MV-4-11 (cell line): ENCODE results near the gene ARPIN.
"Not testable (repeated sequence)": the region's sequence is repeated elsewhere in the genome, so short reads cannot be mapped to it uniquely, and the experiment has no call there.

ENCODE experiments used
- DNase-seq: peaks from one replicate; lab custom pipeline; 2025; lab: John Stamatoyannopoulos, UW

ARPIN gene

GRCh38 chr15:89912674-89913396 is at the start of gene ARPIN:
Gene ARPIN (minus strand): TSS chr15:89912952. CDS start chr15:89912835, 117 bp downstream.
- DNase-seq = no peak

- no peak for DNase-seq
Observed at GRCh38 chr15:89958107-89958805, 45.5 kb upstream of the ARPIN start.

GRCh38 chr15:89955449-89955998 is 42.8 kb upstream of the ARPIN start:
- DNase-seq = not testable (repeated sequence)

- DNase-seq = no peak
Observed at GRCh38 chr15:89954541-89954940, 41.8 kb upstream of the ARPIN start.

GRCh38 chr15:89948796-89949195 is 36.0 kb upstream of the ARPIN start:
- DNase-seq = no peak

- DNase-seq = peak; percentile 22
Observed at GRCh38 chr15:89947385-89947784, 34.6 kb upstream of the ARPIN start.

GRCh38 chr15:89946681-89947299 is 34.0 kb upstream of the ARPIN start:
- DNase-seq = no peak

GRCh38 chr15:89943721-89944120 is 31.0 kb upstream of the ARPIN start:
- not testable (repeated sequence) for DNase-seq

GRCh38 chr15:89939910-89940309 is 27.2 kb upstream of the ARPIN start:
- no peak for DNase-seq

GRCh38 chr15:89939377-89939776 is 26.6 kb upstream of the ARPIN start:
- DNase-seq = not testable (repeated sequence)

- DNase-seq = peak; percentile 82
Observed at GRCh38 chr15:89937365-89938350, 24.9 kb upstream of the ARPIN start.

GRCh38 chr15:89936786-89937265 is 24.1 kb upstream of the ARPIN start:
- DNase-seq = no peak

GRCh38 chr15:89936051-89936785 is 23.5 kb upstream of the ARPIN start:
- DNase-seq = peak; percentile 90

- DNase-seq = no peak
Observed at GRCh38 chr15:89932880-89933279, 20.1 kb upstream of the ARPIN start.

- DNase-seq = no peak
Observed at GRCh38 chr15:89928421-89928820, 15.7 kb upstream of the ARPIN start.

- DNase-seq = no peak
Observed at GRCh38 chr15:89926158-89926557, 13.4 kb upstream of the ARPIN start.

- no peak for DNase-seq
Observed at GRCh38 chr15:89917442-89918101, 4.8 kb upstream of the ARPIN start.

- no peak for DNase-seq
Observed at GRCh38 chr15:89916660-89917059, 3.9 kb upstream of the ARPIN start.

GRCh38 chr15:89912145-89912673 is 543 bp downstream of the ARPIN start:
- no peak for DNase-seq
